Activated CD4-positive, alpha-beta memory T cell treated with anti-CD3 and anti-CD28 coated beads, Interleukin-2, amount 10 ng/mL, durations not matched to agents 7 days and 5 days (primary cell): Measurements from ENCODE around the gene CHIC2. TPM values are rescaled to one million over a fixed set of nuclear protein-coding genes. Genes with fewer than 3 reads are reported as not detected.
A peak's percentile ranks its signal among the peaks of the same experiment; 100 is the strongest.

ENCODE experiments used
- CTCF ChIA-PET: fragments of 350-600 bp; sonication (Branson Sonifier 250); formaldehyde crosslinking; loops from one replicate; lab custom pipeline; 2021; ENCODE audit warnings: antibody characterized with exemption, inconsistent platforms; lab: Charles Lee
- POLR2A ChIA-PET: fragments of 350-600 bp; sonication (Branson Sonifier 250); formaldehyde crosslinking; loops from one replicate; lab custom pipeline; 2021; ENCODE audit warnings: antibody characterized with exemption; lab: Charles Lee
- DNase-seq: peaks from one replicate; pipeline ENCODE4 v3.0.0-alpha.2; 2020
- H3K27ac Mint-ChIP-seq: one replicate; pipeline ENCODE4 v1.8.0; 2021; ENCODE audit warnings: mild to moderate bottlenecking, mixed read lengths
- H3K27me3 Mint-ChIP-seq: one replicate; pipeline ENCODE4 v1.8.0; 2021; ENCODE audit warnings: mixed read lengths
- H3K36me3 Mint-ChIP-seq: one replicate; pipeline ENCODE4 v1.8.0; 2021; ENCODE audit warnings: low read depth, mixed read lengths
- H3K4me1 Mint-ChIP-seq: one replicate; pipeline ENCODE4 v1.8.0; 2021; ENCODE audit warnings: mixed read lengths
- H3K4me3 Mint-ChIP-seq: one replicate; pipeline ENCODE4 v1.8.0; 2021; ENCODE audit warnings: mild to moderate bottlenecking, mixed read lengths
- H3K9me3 Mint-ChIP-seq: one replicate; pipeline ENCODE4 v1.8.0; 2021; ENCODE audit warnings: mixed read lengths
- total RNA-seq, 2 experiments: library from RNA; stranded (reverse); gene quantifications; one replicate each; pipeline ENCODE4 v1.2.3, GENCODE V29; 2021

The CHIC2 gene
- total RNA-seq, 2 experiments from 2014 or later: 17.6 to 20.1 TPM

GRCh38 chr4:54090404-54090803 is 26.0 kb upstream of the CHIC2 start:
- Mint-ChIP-seq H3K9me3 (no peaks in the 10 kb centered on the region), H3K27ac (no peak overlapping the region), H3K4me1 (peaks cover 17% of the 10 kb centered on the region), H3K36me3 (peaks cover 4% of the 10 kb centered on the region), H3K4me3 (no peak overlapping the region), H3K27me3 (peaks cover 69% of the 10 kb centered on the region)
- ChIA-PET POLR2A (no interaction called here), CTCF (interaction anchor here (1.5 kb wide), 1 partner anchor 144 kb away, joined by 5 read pairs; no protein-coding TSS in a partner anchor)
- no peak for DNase-seq

GRCh38 chr4:54089875-54090274 is 25.5 kb upstream of the CHIC2 start:
- Mint-ChIP-seq H3K4me1 (peaks cover 17% of the 10 kb centered on the region), H3K27ac (no peak overlapping the region), H3K27me3 (peaks cover 64% of the 10 kb centered on the region), H3K36me3 (peaks cover 4% of the 10 kb centered on the region), H3K9me3 (no peaks in the 10 kb centered on the region), H3K4me3 (no peak overlapping the region)
- no peak for DNase-seq
- ChIA-PET CTCF (interaction anchor here (1.5 kb wide), 1 partner anchor 144 kb away, joined by 5 read pairs; no protein-coding TSS in a partner anchor), POLR2A (no interaction called here)

- Mint-ChIP-seq H3K4me3 (no peak overlapping the region), H3K36me3 (no peaks in the 10 kb centered on the region)
Measured at GRCh38 chr4:54085284-54085683, 20.9 kb upstream of the CHIC2 start.

GRCh38 chr4:54082168-54082567 is 17.8 kb upstream of the CHIC2 start:
- no peaks in the 10 kb centered on the region for H3K4me1 Mint-ChIP-seq
- H3K27ac Mint-ChIP-seq: no peak overlapping the region
- no peak for DNase-seq
- H3K4me3 Mint-ChIP-seq: no peak overlapping the region
- H3K9me3 Mint-ChIP-seq: no peaks in the 10 kb centered on the region
- ChIA-PET CTCF (no interaction called here), POLR2A (no interaction called here)
- H3K36me3 Mint-ChIP-seq: no peaks in the 10 kb centered on the region
- peaks cover 15% of the 10 kb centered on the region for H3K27me3 Mint-ChIP-seq

More at GRCh38 chr4:54085284-54085683, 20.9 kb upstream of the CHIC2 start:
- no peak for DNase-seq
- H3K27me3 Mint-ChIP-seq: peaks cover 25% of the 10 kb centered on the region
- no peaks in the 10 kb centered on the region for H3K9me3 Mint-ChIP-seq
- no peak overlapping the region for H3K27ac Mint-ChIP-seq
- POLR2A ChIA-PET: no interaction called here
- H3K4me1 Mint-ChIP-seq: no peaks in the 10 kb centered on the region
- CTCF ChIA-PET: interaction anchor here (1.0 kb wide), 1 partner anchor 149 kb away, joined by 4 read pairs; no protein-coding TSS in a partner anchor

GRCh38 chr4:54077812-54078211 is 13.4 kb upstream of the CHIC2 start:
- POLR2A ChIA-PET: no interaction called here
- no peak overlapping the region for H3K27ac Mint-ChIP-seq
- no peaks in the 10 kb centered on the region for H3K36me3 Mint-ChIP-seq
- CTCF ChIA-PET: no interaction called here
- DNase-seq: no peak
- no peaks in the 10 kb centered on the region for H3K9me3 Mint-ChIP-seq
- H3K4me3 Mint-ChIP-seq: no peak overlapping the region
- peaks cover 10% of the 10 kb centered on the region for H3K27me3 Mint-ChIP-seq
- no peaks in the 10 kb centered on the region for H3K4me1 Mint-ChIP-seq

GRCh38 chr4:54076673-54077072 is 12.3 kb upstream of the CHIC2 start:
- Mint-ChIP-seq H3K9me3 (no peaks in the 10 kb centered on the region), H3K36me3 (no peaks in the 10 kb centered on the region), H3K27me3 (peaks cover 10% of the 10 kb centered on the region), H3K4me3 (no peak overlapping the region), H3K27ac (no peak overlapping the region), H3K4me1 (no peaks in the 10 kb centered on the region)
- CTCF ChIA-PET: no interaction called here
- no peak for DNase-seq
- POLR2A ChIA-PET: no interaction called here

GRCh38 chr4:54074381-54074780 is 10.0 kb upstream of the CHIC2 start:
- peaks cover 12% of the 10 kb centered on the region for H3K27me3 Mint-ChIP-seq
- POLR2A ChIA-PET: no interaction called here

GRCh38 chr4:54073271-54073880 is 9.0 kb upstream of the CHIC2 start:
- ChIA-PET POLR2A (no interaction called here), CTCF (no interaction called here)
- Mint-ChIP-seq H3K27me3 (peaks cover 12% of the 10 kb centered on the region), H3K4me3 (no peak overlapping the region), H3K36me3 (no peaks in the 10 kb centered on the region), H3K9me3 (no peaks in the 10 kb centered on the region), H3K27ac (no peak overlapping the region), H3K4me1 (no peaks in the 10 kb centered on the region)
- no peak for DNase-seq

More at GRCh38 chr4:54074381-54074780, 10.0 kb upstream of the CHIC2 start:
- Mint-ChIP-seq H3K9me3 (no peaks in the 10 kb centered on the region), H3K4me1 (no peaks in the 10 kb centered on the region), H3K27ac (no peak overlapping the region), H3K4me3 (no peak overlapping the region), H3K36me3 (no peaks in the 10 kb centered on the region)
- CTCF ChIA-PET: no interaction called here
- no peak for DNase-seq

- POLR2A ChIA-PET: no interaction called here
- Mint-ChIP-seq H3K4me3 (no peak overlapping the region), H3K4me1 (peaks cover 17% of the 10 kb centered on the region)
Measured at GRCh38 chr4:54067166-54067565, 2.8 kb upstream of the CHIC2 start.

GRCh38 chr4:54066718-54067129 is 2.3 kb upstream of the CHIC2 start:
- Mint-ChIP-seq H3K4me1 (peaks cover 21% of the 10 kb centered on the region), H3K36me3 (peaks cover 11% of the 10 kb centered on the region), H3K27ac (no peak overlapping the region), H3K4me3 (no peak overlapping the region), H3K9me3 (no peaks in the 10 kb centered on the region), H3K27me3 (peaks cover 4% of the 10 kb centered on the region)
- POLR2A ChIA-PET: no interaction called here
- no peak for DNase-seq
- CTCF ChIA-PET: no interaction called here

More at GRCh38 chr4:54067166-54067565, 2.8 kb upstream of the CHIC2 start:
- H3K9me3 Mint-ChIP-seq: no peaks in the 10 kb centered on the region
- H3K36me3 Mint-ChIP-seq: peaks cover 8% of the 10 kb centered on the region
- H3K27ac Mint-ChIP-seq: no peak overlapping the region
- CTCF ChIA-PET: no interaction called here
- H3K27me3 Mint-ChIP-seq: peaks cover 4% of the 10 kb centered on the region
- no peak for DNase-seq

GRCh38 chr4:54066088-54066415 is 1.6 kb upstream of the CHIC2 start:
- H3K27ac Mint-ChIP-seq: no peak overlapping the region
- ChIA-PET CTCF (interaction anchor here (1.0 kb wide), 1 partner anchor 168 kb away, joined by 3 read pairs; no protein-coding TSS in a partner anchor), POLR2A (interaction anchor here (1.0 kb wide), 1 partner anchor 21 kb away, joined by 3 read pairs; no protein-coding TSS in a partner anchor)
- H3K36me3 Mint-ChIP-seq: peaks cover 12% of the 10 kb centered on the region
- DNase-seq: no peak
- peaks cover 27% of the 10 kb centered on the region for H3K4me1 Mint-ChIP-seq
- no peaks in the 10 kb centered on the region for H3K9me3 Mint-ChIP-seq
- no peak overlapping the region for H3K4me3 Mint-ChIP-seq
- H3K27me3 Mint-ChIP-seq: peaks cover 4% of the 10 kb centered on the region

- Mint-ChIP-seq H3K27me3 (peaks cover 4% of the 10 kb centered on the region), H3K4me1 (peaks cover 31% of the 10 kb centered on the region), H3K36me3 (peaks cover 12% of the 10 kb centered on the region), H3K9me3 (no peaks in the 10 kb centered on the region), H3K27ac (peak overlapping the region; percentile 18), H3K4me3 (peak overlapping the region; percentile 69)
- DNase-seq: no peak
- POLR2A ChIA-PET: interaction anchor here (1.0 kb wide), 1 partner anchor 22 kb away, joined by 3 read pairs; no protein-coding TSS in a partner anchor
- CTCF ChIA-PET: interaction anchor here (1.0 kb wide), 1 partner anchor 168 kb away, joined by 3 read pairs; no protein-coding TSS in a partner anchor
Measured at GRCh38 chr4:54065282-54066087, 1.1 kb upstream of the CHIC2 start.

- Mint-ChIP-seq H3K27ac (peak overlapping the region; percentile 85), H3K4me3 (peak overlapping the region; percentile 90), H3K27me3 (no peaks in the 10 kb centered on the region), H3K4me1 (peaks cover 40% of the 10 kb centered on the region), H3K36me3 (peaks cover 18% of the 10 kb centered on the region), H3K9me3 (no peaks in the 10 kb centered on the region)
- peak; percentile 38 for DNase-seq
- ChIA-PET CTCF (interaction anchor here (1.2 kb wide), 1 partner anchor 169 kb away, joined by 3 read pairs; no protein-coding TSS in a partner anchor), POLR2A (interaction anchor here (0.6 to 1.9 kb wide), 2 partner anchors 10 to 47 kb away, joined by 3 to 6 read pairs; no protein-coding TSS in a partner anchor)
Measured at GRCh38 chr4:54063737-54064316, 578 bp downstream of the CHIC2 start.
